HG03060 (cell line): ENCODE results near the gene PXMP4.
"Not testable (repeated sequence)": the region's sequence is repeated elsewhere in the genome, so short reads cannot be mapped to it uniquely, and the experiment has no call there.

ENCODE experiments used
- ATAC-seq: cut with Tn5 transposase; IDR thresholded peaks from one replicate; pipeline ENCODE4 v1.9.1; 2021; ENCODE audit warnings: low read depth, moderate number of reproducible peaks; ENCODE audit not compliant: unreplicated experiment

The PXMP4 gene

GRCh38 chr20:33704197-33704924, 15.7 kb downstream of the PXMP4 start:
- ATAC-seq = no peak

GRCh38 chr20:33703498-33704137, 16.5 kb downstream of the PXMP4 start:
- no peak for ATAC-seq

- ATAC-seq = no peak
Observed at GRCh38 chr20:33702861-33703260, 17.2 kb downstream of the PXMP4 start.

GRCh38 chr20:33701629-33702450, 18.3 kb downstream of the PXMP4 start:
- ATAC-seq = no peak

- ATAC-seq = not testable (repeated sequence)
Observed at GRCh38 chr20:33700696-33701441, 19.2 kb downstream of the PXMP4 start.

GRCh38 chr20:33698966-33699365, 21.1 kb downstream of the PXMP4 start:
- not testable (repeated sequence) for ATAC-seq

- no peak for ATAC-seq
Observed at GRCh38 chr20:33697129-33697528, 23.0 kb downstream of the PXMP4 start.

GRCh38 chr20:33696448-33696847, 23.7 kb downstream of the PXMP4 start:
- ATAC-seq = no peak

- no peak for ATAC-seq
Observed at GRCh38 chr20:33694639-33695012, 25.5 kb downstream of the PXMP4 start.

- no peak for ATAC-seq
Observed at GRCh38 chr20:33693741-33694638, 26.1 kb downstream of the PXMP4 start.

GRCh38 chr20:33693289-33693688, 26.8 kb downstream of the PXMP4 start:
- ATAC-seq = no peak

GRCh38 chr20:33689973-33690372, 30.1 kb downstream of the PXMP4 start:
- ATAC-seq = no peak

- ATAC-seq = no peak
Observed at GRCh38 chr20:33689493-33689892, 30.6 kb downstream of the PXMP4 start.

- ATAC-seq = no peak
Observed at GRCh38 chr20:33688938-33689424, 31.1 kb downstream of the PXMP4 start.

GRCh38 chr20:33687993-33688937, 31.8 kb downstream of the PXMP4 start:
- no peak for ATAC-seq

- ATAC-seq = no peak
Observed at GRCh38 chr20:33687370-33687915, 32.7 kb downstream of the PXMP4 start.

- no peak for ATAC-seq
Observed at GRCh38 chr20:33686984-33687366, 33.1 kb downstream of the PXMP4 start.
